ENCODE results near the gene MUL1.

Gene MUL1

GRCh38 chr1:20465187-20465586 is 42.8 kb downstream of the MUL1 start:
- DNase-seq: no peak

- no peak for DNase-seq
Measured at GRCh38 chr1:20463502-20463901, 44.4 kb downstream of the MUL1 start.

GRCh38 chr1:20462397-20462796 is 45.6 kb downstream of the MUL1 start:
- DNase-seq: no peak

GRCh38 chr1:20458717-20459116 is 49.2 kb downstream of the MUL1 start:
- no peak for DNase-seq

- no peak for DNase-seq
Measured at GRCh38 chr1:20454004-20454403, 53.9 kb downstream of the MUL1 start.

- DNase-seq: no peak
Measured at GRCh38 chr1:20449735-20450311, 58.1 kb downstream of the MUL1 start.

All from DMS 273 treated with DMSO at 0.1 percent for 48 hours (cell line).